Breast epithelium (tissue), 4 donors: ENCODE data around the gene ARHGEF25. TPM values are rescaled to one million over a fixed set of nuclear protein-coding genes. Genes with fewer than 3 reads are reported as not detected.

Experiments used
- DNase-seq, 2 donors: peaks; one replicate each; pipeline ENCODE4 v3.0.0-alpha.2; 2019; ENCODE audit warnings: low spot score in 2 of 2
- H3K27ac ChIP-seq, 2 donors: fragments of 200-600 bp; sonication (generic) in 1 of 2; one replicate each; pipeline ENCODE4 v1.5.1; 2016 to 2019; ENCODE audit warnings: mild to moderate bottlenecking in 1 of 2
- H3K27me3 ChIP-seq, 2 donors: fragments of 200-600 bp; sonication (generic) in 1 of 2; one replicate each; pipeline versions ENCODE4 v1.5.1 to v1.6.0; 2017 to 2019; ENCODE audit warnings: control low read depth in 1 of 2, mild to moderate bottlenecking in 1 of 2
- H3K36me3 ChIP-seq: fragments of 200-600 bp; one replicate; pipeline ENCODE4 v1.5.1; 2019
- H3K4me1 ChIP-seq, 2 donors: fragments of 200-600 bp; sonication (generic); one replicate each; pipeline ENCODE4 v1.5.1; 2016 to 2019; ENCODE audit warnings: control low read depth in 1 of 2
- H3K4me3 ChIP-seq, 3 donors: fragments of 200-600 bp; sonication (generic); 1 replicate in 2 of 3; 2 replicates in 1 of 3; pipeline ENCODE4 v1.5.1; 2016 to 2019; ENCODE audit warnings: mild to moderate bottlenecking in 3 of 3, moderate library complexity in 2 of 3
- H3K9me3 ChIP-seq, 2 donors: fragments of 200-600 bp; sonication (generic) in 1 of 2; one replicate each; pipeline ENCODE4 v1.5.1; 2016 to 2019; ENCODE audit warnings: control low read depth in 1 of 2
- POLR2A ChIP-seq: fragments of 450-650 bp; IDR thresholded peaks from one replicate; pipeline ENCODE4 v1.6.1; 2016; ENCODE audit warnings: antibody characterized with exemption, mild to moderate bottlenecking, moderate library complexity
- POLR2AphosphoS5 ChIP-seq, 3 donors: sonication (generic); formaldehyde crosslinking; IDR thresholded peaks; one replicate each; pipeline ENCODE4 v1.6.1; 2017; ENCODE audit warnings: antibody characterized with exemption in 3 of 3
- intact Hi-C: fragments of 100-400 bp; cut with DNase I; formaldehyde crosslinking; loops from one replicate; pipeline ENCODE4 v1.15.1; 2023; ENCODE audit warnings: low total_unique reads
- total RNA-seq, 3 donors: library from RNA; depleted of rRNA; stranded (reverse); fragments of >200 nt; gene quantifications; one replicate each; pipeline ENCODE4 v1.1.0, GENCODE V29; 2016
- TF ChIP-seq, protein P1 (sequence below), 3 donors: fragments of 450-650 bp; IDR thresholded peaks; one replicate each; pipeline ENCODE4 v1.5.1; 2016 to 2017; ENCODE audit warnings: antibody characterized with exemption in 3 of 3, mild to moderate bottlenecking in 3 of 3, moderate library complexity in 3 of 3

Gene ARHGEF25
- total RNA-seq, 3 donors from 2014 or later, result 8.3 to 28.2 (median 19.2) TPM

DNA sequence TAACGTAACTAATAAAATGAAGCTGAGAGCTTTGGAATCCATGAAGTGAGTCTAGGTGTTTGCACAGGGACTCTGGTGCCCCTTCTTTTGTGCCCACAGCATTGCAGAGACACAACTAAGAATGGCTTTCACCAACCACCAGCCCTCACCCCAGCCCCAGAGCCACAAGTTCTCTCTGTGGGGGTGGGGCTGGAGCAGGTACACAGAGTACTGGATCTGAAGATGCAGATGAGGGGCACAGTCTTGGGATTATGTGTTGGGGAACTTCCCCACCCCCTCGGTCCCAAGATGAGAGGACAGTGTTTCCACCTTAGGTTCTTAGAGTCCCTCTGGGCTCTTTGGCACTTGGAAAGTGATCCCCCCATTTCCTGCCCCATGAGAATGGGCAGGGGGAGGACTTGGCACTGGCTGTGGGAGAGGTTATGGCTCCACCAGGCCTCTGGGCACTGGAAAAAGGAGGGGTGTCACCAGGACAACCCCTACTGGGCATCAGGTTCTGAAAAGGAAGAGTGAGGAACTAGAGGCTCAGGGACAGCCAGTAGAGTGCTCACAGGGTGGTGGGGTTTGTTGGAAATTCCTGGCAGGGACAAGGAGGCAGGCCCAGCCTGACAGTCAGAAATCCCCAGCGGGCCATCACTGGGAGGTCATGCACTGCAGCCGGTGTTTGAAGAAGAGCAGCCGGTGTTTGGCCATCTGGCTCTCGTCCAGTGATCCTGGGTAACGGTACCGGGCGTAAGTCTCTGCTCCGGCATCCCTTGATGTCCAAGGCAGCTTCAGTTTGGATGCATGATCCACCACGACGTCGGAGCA is 15.1 kb downstream of the ARHGEF25 start:
- Histone ChIP-seq H3K27ac (no peak overlapping the region), H3K27me3 (peaks cover 0 to 20% of the 10 kb centered on the region in 2 donors), H3K4me1 (peaks cover 0 to 4% of the 10 kb centered on the region in 2 donors), H3K36me3 (no peaks in the 10 kb centered on the region), H3K9me3 (no peaks in the 10 kb centered on the region), H3K4me3 (no peak overlapping the region)
- no peak for DNase-seq
- TF ChIP-seq POLR2A, result no peak
- TF ChIP-seq, protein P1, sequence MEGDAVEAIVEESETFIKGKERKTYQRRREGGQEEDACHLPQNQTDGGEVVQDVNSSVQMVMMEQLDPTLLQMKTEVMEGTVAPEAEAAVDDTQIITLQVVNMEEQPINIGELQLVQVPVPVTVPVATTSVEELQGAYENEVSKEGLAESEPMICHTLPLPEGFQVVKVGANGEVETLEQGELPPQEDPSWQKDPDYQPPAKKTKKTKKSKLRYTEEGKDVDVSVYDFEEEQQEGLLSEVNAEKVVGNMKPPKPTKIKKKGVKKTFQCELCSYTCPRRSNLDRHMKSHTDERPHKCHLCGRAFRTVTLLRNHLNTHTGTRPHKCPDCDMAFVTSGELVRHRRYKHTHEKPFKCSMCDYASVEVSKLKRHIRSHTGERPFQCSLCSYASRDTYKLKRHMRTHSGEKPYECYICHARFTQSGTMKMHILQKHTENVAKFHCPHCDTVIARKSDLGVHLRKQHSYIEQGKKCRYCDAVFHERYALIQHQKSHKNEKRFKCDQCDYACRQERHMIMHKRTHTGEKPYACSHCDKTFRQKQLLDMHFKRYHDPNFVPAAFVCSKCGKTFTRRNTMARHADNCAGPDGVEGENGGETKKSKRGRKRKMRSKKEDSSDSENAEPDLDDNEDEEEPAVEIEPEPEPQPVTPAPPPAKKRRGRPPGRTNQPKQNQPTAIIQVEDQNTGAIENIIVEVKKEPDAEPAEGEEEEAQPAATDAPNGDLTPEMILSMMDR (IDR thresholded peaks at IDR 0.05), result no peak
- TF ChIP-seq POLR2AphosphoS5 (IDR thresholded peaks at IDR 0.05), result no peak
- intact Hi-C loops, result no loop called here

DNA sequence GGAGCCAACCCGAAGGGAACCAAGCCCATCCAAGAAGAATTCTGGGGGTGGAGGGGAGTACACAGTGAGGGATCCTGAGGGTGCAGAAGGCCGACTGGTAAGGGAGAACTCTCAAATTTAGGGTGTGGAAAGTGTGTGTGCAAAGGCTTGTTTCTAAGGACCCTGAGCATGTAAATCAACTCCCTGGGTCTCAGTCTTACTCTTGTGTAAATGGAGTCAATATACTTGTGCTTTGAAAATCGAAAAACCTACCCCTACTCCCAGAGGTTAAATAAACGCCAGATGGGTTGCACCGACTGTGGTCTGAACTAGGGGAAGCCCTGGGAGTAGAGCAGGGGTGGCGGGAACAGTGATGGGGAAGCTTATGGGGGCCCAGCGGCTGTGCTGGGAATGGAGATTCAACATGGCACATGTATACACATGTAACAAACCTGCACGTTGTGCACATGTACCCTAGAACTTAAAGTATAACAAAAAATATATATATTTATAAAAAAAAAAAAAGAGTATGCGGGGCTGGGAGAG is 15.7 kb downstream of the ARHGEF25 start:
- intact Hi-C loops, result no loop called here
- DNase-seq, result no peak
- H3K4me1 ChIP-seq, result peaks cover 0 to 3% of the 10 kb centered on the region in 2 donors
- H3K36me3 ChIP-seq, result no peaks in the 10 kb centered on the region
- H3K27ac ChIP-seq, result no peak overlapping the region
- H3K9me3 ChIP-seq, result no peaks in the 10 kb centered on the region
- TF ChIP-seq, protein P1 (IDR thresholded peaks at IDR 0.05), result no peak
- TF ChIP-seq POLR2AphosphoS5 (IDR thresholded peaks at IDR 0.05) (no peak), POLR2A (no peak)
- H3K4me3 ChIP-seq, result no peak overlapping the region
- H3K27me3 ChIP-seq, result peaks cover 0 to 23% of the 10 kb centered on the region in 2 donors

DNA sequence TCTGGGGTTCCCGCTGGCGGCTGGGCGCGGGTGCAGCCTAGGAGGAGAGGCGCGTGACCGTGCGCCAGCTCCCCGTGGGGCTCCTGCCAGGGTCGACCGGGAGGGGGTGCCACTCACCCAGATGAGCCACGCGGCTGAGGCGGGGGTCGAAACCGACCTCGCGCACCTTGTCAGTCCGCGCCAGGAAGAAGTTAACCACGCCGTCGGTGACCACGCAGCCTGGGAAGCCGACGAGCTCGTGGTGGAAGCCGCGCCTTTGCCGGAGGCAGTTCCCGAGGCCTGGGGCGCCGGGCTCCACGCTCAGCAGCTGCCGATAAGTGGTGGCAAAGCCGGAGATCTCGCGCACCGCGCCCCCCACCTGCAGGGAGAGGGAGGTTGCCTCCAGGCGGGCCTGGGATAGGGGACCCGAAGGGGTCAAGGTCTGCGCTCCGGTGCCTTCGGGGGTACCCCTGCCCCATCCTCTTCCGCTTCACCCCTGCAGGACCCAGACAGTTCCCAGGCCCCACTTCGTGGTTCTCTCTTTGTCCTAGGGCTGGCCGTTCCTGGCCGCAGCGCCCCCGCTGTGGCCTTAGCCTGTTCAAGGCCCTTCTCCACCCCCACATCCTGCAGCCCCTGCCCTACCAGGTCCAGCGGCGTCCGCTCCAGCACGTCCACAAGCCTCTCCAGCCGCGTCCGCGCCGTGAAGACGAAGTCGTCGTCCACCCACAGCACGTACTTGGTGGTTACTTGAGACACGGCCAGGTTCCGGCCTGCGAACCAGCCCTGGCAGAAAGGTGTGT is 16.5 kb downstream of the ARHGEF25 start:
- H3K27ac ChIP-seq, result no peak overlapping the region
- H3K9me3 ChIP-seq, result no peaks in the 10 kb centered on the region
- intact Hi-C loops, result no loop called here
- no peak for TF ChIP-seq POLR2AphosphoS5 (IDR thresholded peaks at IDR 0.05)
- no peak for TF ChIP-seq POLR2A
- TF ChIP-seq, protein P1 (IDR thresholded peaks at IDR 0.05), result no peak
- no peaks in the 10 kb centered on the region for H3K36me3 ChIP-seq
- peaks cover 0 to 24% of the 10 kb centered on the region in 2 donors for H3K27me3 ChIP-seq
- DNase-seq, result no peak
- H3K4me3 ChIP-seq, result no peak overlapping the region
- H3K4me1 ChIP-seq, result peaks cover 4 to 7% of the 10 kb centered on the region in 2 donors

DNA sequence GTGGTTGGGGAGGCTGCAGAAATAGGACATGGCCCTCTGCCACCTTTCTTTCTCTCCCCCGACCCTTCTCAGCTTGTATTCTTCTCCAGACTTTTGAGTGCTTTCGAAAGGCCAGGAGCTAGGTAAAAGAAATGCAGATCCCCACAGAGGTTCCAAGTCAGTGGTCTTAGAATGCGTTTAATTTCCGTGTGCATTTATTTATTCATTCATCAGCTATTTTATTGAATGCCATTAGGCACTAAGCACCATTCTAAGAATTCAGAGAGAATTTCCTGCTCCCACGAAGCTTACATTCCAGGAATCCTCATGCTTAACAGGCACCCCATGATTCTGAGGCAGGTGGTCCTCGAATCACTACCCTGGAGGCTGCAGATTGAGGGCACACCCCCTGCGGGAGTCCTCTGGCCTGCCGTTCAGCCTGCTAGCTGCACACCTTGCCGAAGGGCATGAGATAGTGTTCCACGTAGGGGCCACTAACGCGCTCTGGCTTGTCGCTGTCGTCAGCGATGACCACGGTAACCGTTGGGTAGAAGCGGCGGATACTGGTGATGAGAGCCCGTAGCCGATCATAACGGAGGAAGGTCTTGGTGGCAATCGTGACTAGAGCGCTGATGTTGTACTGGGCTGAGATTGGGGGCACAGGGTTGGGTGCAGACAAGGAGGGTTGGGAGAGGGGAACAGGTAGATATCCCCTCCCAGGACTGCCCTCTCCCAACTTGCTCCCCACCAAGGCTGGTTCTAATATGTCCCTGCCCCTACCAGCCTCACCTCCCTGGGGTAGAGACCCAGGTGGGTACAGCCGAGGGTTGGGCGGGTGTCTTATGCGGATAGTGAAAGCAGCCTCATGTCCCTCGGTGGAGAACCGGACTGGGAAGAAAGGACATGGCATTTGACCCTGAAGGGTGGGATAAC is 17.3 kb downstream of the ARHGEF25 start:
- no peak for TF ChIP-seq POLR2A
- TF ChIP-seq, protein P1 (IDR thresholded peaks at IDR 0.05), result no peak
- TF ChIP-seq POLR2AphosphoS5 (IDR thresholded peaks at IDR 0.05), result no peak
- DNase-seq, result no peak
- intact Hi-C loops, result no loop called here
- Histone ChIP-seq H3K36me3 (no peaks in the 10 kb centered on the region), H3K4me3 (no peak overlapping the region), H3K27me3 (peaks cover 0 to 24% of the 10 kb centered on the region in 2 donors), H3K27ac (no peak overlapping the region), H3K9me3 (no peaks in the 10 kb centered on the region), H3K4me1 (peaks cover 4 to 10% of the 10 kb centered on the region in 2 donors)
